NCI-H1930 (cell line): Measurements from ENCODE around the gene APOA1.
"Not testable (repeated sequence)": the region's sequence is repeated elsewhere in the genome, so short reads cannot be mapped to it uniquely, and the experiment has no call there.

Experiments used
- DNase-seq, 2 experiments: peaks; one replicate each; lab custom pipeline; 2025; lab: John Stamatoyannopoulos, UW

APOA1 gene

GRCh38 chr11:116857936-116858335, 20.5 kb upstream of the APOA1 start:
- DNase-seq: no peak

- DNase-seq: no peak
Observed at GRCh38 chr11:116857316-116857715, 19.9 kb upstream of the APOA1 start.

- no peak for DNase-seq
Observed at GRCh38 chr11:116856423-116856822, 19.0 kb upstream of the APOA1 start.

GRCh38 chr11:116855413-116855812, 18.0 kb upstream of the APOA1 start:
- no peak for DNase-seq

- no peak for DNase-seq
Observed at GRCh38 chr11:116853461-116854073, 16.1 kb upstream of the APOA1 start.

- no peak for DNase-seq
Observed at GRCh38 chr11:116852261-116853031, 15.0 kb upstream of the APOA1 start.

GRCh38 chr11:116851626-116852025, 14.2 kb upstream of the APOA1 start:
- no peak for DNase-seq

GRCh38 chr11:116849486-116849885, 12.1 kb upstream of the APOA1 start:
- DNase-seq: no peak

GRCh38 chr11:116849060-116849459, 11.6 kb upstream of the APOA1 start:
- DNase-seq: no peak

GRCh38 chr11:116847612-116848011, 10.2 kb upstream of the APOA1 start:
- DNase-seq: no peak

- DNase-seq: no peak
Observed at GRCh38 chr11:116844722-116845121, 7.3 kb upstream of the APOA1 start.

GRCh38 chr11:116843661-116844060, 6.2 kb upstream of the APOA1 start:
- DNase-seq: no peak

GRCh38 chr11:116842909-116843308, 5.5 kb upstream of the APOA1 start:
- no peak for DNase-seq

GRCh38 chr11:116842117-116842516, 4.7 kb upstream of the APOA1 start:
- DNase-seq: no peak

GRCh38 chr11:116840746-116841296, 3.4 kb upstream of the APOA1 start:
- DNase-seq: no peak

GRCh38 chr11:116840224-116840745, 2.9 kb upstream of the APOA1 start:
- no peak for DNase-seq

- no peak for DNase-seq
Observed at GRCh38 chr11:116838321-116839084, 1.1 kb upstream of the APOA1 start.

GRCh38 chr11:116836632-116836991, 810 bp downstream of the APOA1 start:
- DNase-seq: no peak

GRCh38 chr11:116835791-116836631, 1.4 kb downstream of the APOA1 start:
- DNase-seq: peak; percentile 85 to 89

GRCh38 chr11:116835042-116835772, 2.2 kb downstream of the APOA1 start:
- DNase-seq: no peak

GRCh38 chr11:116834535-116835041, 2.8 kb downstream of the APOA1 start:
- DNase-seq: not testable (repeated sequence)
